H9 (cell line): Measurements from ENCODE around the gene NT5DC3. TPM values are rescaled to one million over a fixed set of nuclear protein-coding genes. Genes with fewer than 3 reads are reported as not detected.

Experiments used
- DNase-seq: peaks from one replicate; pipeline ENCODE4 v3.0.0-alpha.2; 2017
- H2AFZ ChIP-seq: one replicate; pipeline ENCODE4 v1.6.1; 2013; ENCODE audit warnings: mild to moderate bottlenecking, low read length, control low read depth, moderate library complexity
- H2AK5ac ChIP-seq: 2 replicates; pipeline ENCODE4 v1.6.1; 2013; ENCODE audit warnings: low read length, control low read depth, mixed read lengths; ENCODE audit not compliant: insufficient read length
- H2BK120ac ChIP-seq: one replicate; pipeline ENCODE4 v1.6.1; 2013; ENCODE audit warnings: low read depth, mild to moderate bottlenecking, low read length, control low read depth, inconsistent platforms; ENCODE audit not compliant: poor library complexity, severe bottlenecking
- H2BK12ac ChIP-seq: 2 replicates; pipeline ENCODE4 v1.6.1; 2013; ENCODE audit warnings: low read length, control low read depth, mixed read lengths, low read depth; ENCODE audit not compliant: insufficient read length
- H2BK15ac ChIP-seq: 2 replicates; pipeline ENCODE4 v1.6.1; 2013; ENCODE audit warnings: low read depth, low read length, control low read depth
- H2BK20ac ChIP-seq: one replicate; pipeline ENCODE4 v1.6.1; 2013; ENCODE audit warnings: low read depth, mild to moderate bottlenecking, low read length, control low read depth, inconsistent platforms; ENCODE audit not compliant: poor library complexity, severe bottlenecking
- H2BK5ac ChIP-seq: 2 replicates; pipeline ENCODE4 v1.6.1; 2013; ENCODE audit warnings: low read length, control low read depth, mixed read lengths; ENCODE audit not compliant: insufficient read length
- H3K14ac ChIP-seq: 2 replicates; pipeline ENCODE4 v1.6.1; 2013; ENCODE audit warnings: low read length, control low read depth; ENCODE audit not compliant: insufficient read depth
- H3K18ac ChIP-seq: 2 replicates; pipeline ENCODE4 v1.6.1; 2013; ENCODE audit warnings: low read depth, mild to moderate bottlenecking, mixed read lengths, low read length, control low read depth; ENCODE audit not compliant: insufficient read length
- H3K23ac ChIP-seq: 2 replicates; pipeline ENCODE4 v1.6.1; 2013; ENCODE audit warnings: low read length, control low read depth, mixed read lengths, low read depth; ENCODE audit not compliant: insufficient read length
- H3K23me2 ChIP-seq: 2 replicates; pipeline ENCODE4 v1.6.1; 2013; ENCODE audit warnings: low read depth, mild to moderate bottlenecking, mixed read lengths, low read length, control low read depth; ENCODE audit not compliant: insufficient read length, poor library complexity, severe bottlenecking
- H3K27ac ChIP-seq: 2 replicates; pipeline ENCODE4 v1.5.1; 2013; ENCODE audit warnings: low read length, control low read depth, mixed read lengths, low read depth; ENCODE audit not compliant: insufficient read length
- H3K27me3 ChIP-seq: 2 replicates; pipeline ENCODE4 v1.6.1; 2013; ENCODE audit warnings: low read length, control low read depth, inconsistent platforms; ENCODE audit not compliant: insufficient read depth
- H3K4ac ChIP-seq: 2 replicates; pipeline ENCODE4 v1.6.1; 2013; ENCODE audit warnings: low read depth, mild to moderate bottlenecking, control low read depth, inconsistent platforms, low read length, moderate library complexity
- H3K4me1 ChIP-seq: 2 replicates; pipeline ENCODE4 v1.6.1; 2013; ENCODE audit warnings: low read length, control low read depth, inconsistent platforms; ENCODE audit not compliant: insufficient read depth
- H3K4me2 ChIP-seq: 2 replicates; pipeline ENCODE4 v1.6.1; 2013; ENCODE audit warnings: low read length, control low read depth, mixed read lengths; ENCODE audit not compliant: insufficient read length, insufficient read depth
- H3K56ac ChIP-seq: 2 replicates; pipeline ENCODE4 v1.6.1; 2013; ENCODE audit warnings: low read depth, mild to moderate bottlenecking, mixed read lengths, low read length, control low read depth; ENCODE audit not compliant: insufficient read length
- H3K79me1 ChIP-seq: 2 replicates; pipeline ENCODE4 v1.6.1; 2013; ENCODE audit warnings: low read depth, mild to moderate bottlenecking, moderate library complexity, low read length, control low read depth, inconsistent platforms; ENCODE audit not compliant: insufficient read depth, poor library complexity, severe bottlenecking
- H3K79me2 ChIP-seq: 2 replicates; pipeline ENCODE4 v1.6.1; 2013; ENCODE audit warnings: low read length, control low read depth, inconsistent platforms; ENCODE audit not compliant: insufficient read depth
- H3K9ac ChIP-seq: 2 replicates; pipeline ENCODE4 v1.6.1; 2013; ENCODE audit warnings: low read length, control low read depth, mixed read lengths; ENCODE audit not compliant: insufficient read length; ENCODE audit errors: extremely low read depth
- H3K9me3 ChIP-seq: one replicate; pipeline ENCODE4 v1.6.1; 2013; ENCODE audit warnings: low read depth, low read length, inconsistent platforms; ENCODE audit not compliant: control insufficient read depth
- H3T11ph ChIP-seq: one replicate; pipeline ENCODE4 v1.6.1; 2013; ENCODE audit warnings: mild to moderate bottlenecking, low read length, control low read depth, inconsistent platforms
- H4K20me1 ChIP-seq: one replicate; pipeline ENCODE4 v1.6.1; 2013; ENCODE audit not compliant: control insufficient read depth, insufficient read length, insufficient read depth
- H4K5ac ChIP-seq: 2 replicates; pipeline ENCODE4 v1.6.1; 2013; ENCODE audit warnings: low read depth, mild to moderate bottlenecking, mixed read lengths, low read length, control low read depth; ENCODE audit not compliant: insufficient read length
- H4K8ac ChIP-seq: replicated peaks from 2 replicates; pipeline ENCODE4 v1.6.1; 2013; ENCODE audit warnings: low read length, control low read depth, mixed read lengths, low read depth; ENCODE audit not compliant: insufficient read length
- H4K91ac ChIP-seq: 2 replicates; pipeline ENCODE4 v1.6.1; 2013; ENCODE audit warnings: low read depth, mild to moderate bottlenecking, moderate library complexity, mixed read lengths, low read length, control low read depth; ENCODE audit not compliant: insufficient read length
- H3K27ac Mint-ChIP-seq, 3 experiments: 2 replicates in 2 of 3; 3 replicates in 1 of 3; pipeline ENCODE4 v1.8.0; 2020 to 2021; ENCODE audit warnings: mixed read lengths in 3 of 3, mild to moderate bottlenecking in 1 of 3, moderate library complexity in 1 of 3
- H3K27me3 Mint-ChIP-seq: 2 replicates; pipeline ENCODE4 v1.8.0; 2021; ENCODE audit warnings: low read depth, mild to moderate bottlenecking, moderate library complexity, mixed read lengths
- H3K36me3 Mint-ChIP-seq, 3 experiments: 2 replicates in 2 of 3; 3 replicates in 1 of 3; pipeline ENCODE4 v1.8.0; 2020 to 2021; ENCODE audit warnings: low read depth in 3 of 3, mixed read lengths in 3 of 3; ENCODE audit not compliant: insufficient read depth in 1 of 3
- H3K4me1 Mint-ChIP-seq, 2 experiments: 2 replicates each; pipeline ENCODE4 v1.8.0; 2020; ENCODE audit warnings: mixed read lengths in 2 of 2
- H3K4me3 Mint-ChIP-seq, 2 experiments: 2 replicates in 1 of 2; 3 replicates in 1 of 2; pipeline ENCODE4 v1.8.0; 2020 to 2021; ENCODE audit warnings: mild to moderate bottlenecking in 2 of 2, mixed read lengths in 2 of 2, moderate library complexity in 1 of 2
- H3K9me3 Mint-ChIP-seq, 2 experiments: 2 replicates in 1 of 2; 3 replicates in 1 of 2; pipeline ENCODE4 v1.8.0; 2020; ENCODE audit warnings: mild to moderate bottlenecking in 2 of 2, mixed read lengths in 2 of 2, moderate library complexity in 1 of 2
- WGBS: extraction: QIAGEN DNeasy Blood & Tissue Kit; methylation state at CpG from one replicate; pipeline ENCODE4 v1.1.7; 2013; ENCODE audit warnings: missing lambda C conversion rate, low lambda C conversion rate, mixed read lengths; ENCODE audit not compliant: insufficient read length; ENCODE audit errors: extremely low coverage; 5-methylcytosine and 5-hydroxymethylcytosine counted together
- total RNA-seq: library from RNA; stranded (reverse); gene quantifications from 2 replicates; pipeline ENCODE4 v1.2.1, GENCODE V29; 2021
- TF ChIP-seq, protein P1 (sequence below): fragments of 200-600 bp; sonication (generic); conservative IDR thresholded peaks from 3 replicates; pipeline ENCODE4 v1.8.0; 2021; ENCODE audit warnings: antibody characterized with exemption, mild to moderate bottlenecking

The NT5DC3 gene
- total RNA-seq, 1 experiment from 2014 or later = 13.6 TPM

DNA sequence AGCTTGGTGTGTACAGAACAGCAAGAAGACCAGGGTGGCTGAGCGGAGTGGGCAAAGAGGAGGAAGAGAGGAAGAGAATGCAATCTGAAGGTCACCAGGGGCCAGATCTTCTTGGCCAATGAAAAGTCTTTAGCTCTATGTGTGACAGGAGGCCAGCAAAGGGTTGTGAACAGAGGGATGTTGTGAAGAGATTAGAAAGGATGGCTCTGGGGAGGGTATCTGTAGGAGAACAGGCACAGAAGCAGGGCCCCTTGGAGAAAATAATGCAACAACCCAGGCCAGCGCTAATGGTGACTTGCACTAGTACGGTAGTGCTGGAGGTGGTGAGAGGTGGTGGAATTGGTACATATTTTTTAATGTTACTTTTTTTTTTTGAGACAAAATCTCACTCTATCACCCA is 97.2 kb downstream of the NT5DC3 start:
- Histone ChIP-seq H2BK15ac (no peak overlapping the region), H4K5ac (no peak overlapping the region), H2BK20ac (no peak overlapping the region), H2AFZ (no peak overlapping the region), H2AK5ac (no peak overlapping the region), H3K4me2 (no peak overlapping the region), H3K4ac (no peak overlapping the region), H3K23ac (no peak overlapping the region), H3K79me1 (no peaks in the 10 kb centered on the region), H2BK120ac (no peak overlapping the region), H3K14ac (no peak overlapping the region), H3K56ac (no peak overlapping the region), H4K8ac (no peak overlapping the region), H3K27ac (no peak overlapping the region), H3K18ac (no peak overlapping the region), H3K27me3 (no peaks in the 10 kb centered on the region), H3K79me2 (no peaks in the 10 kb centered on the region), H3K4me1 (no peaks in the 10 kb centered on the region), H3K9ac (no peak overlapping the region), H2BK12ac (no peak overlapping the region), H3K9me3 (no peaks in the 10 kb centered on the region), H3T11ph (no peak overlapping the region), H3K23me2 (no peaks in the 10 kb centered on the region), H4K91ac (no peak overlapping the region), H4K20me1 (no peaks in the 10 kb centered on the region), H2BK5ac (no peak overlapping the region)
- TF ChIP-seq, protein P1, sequence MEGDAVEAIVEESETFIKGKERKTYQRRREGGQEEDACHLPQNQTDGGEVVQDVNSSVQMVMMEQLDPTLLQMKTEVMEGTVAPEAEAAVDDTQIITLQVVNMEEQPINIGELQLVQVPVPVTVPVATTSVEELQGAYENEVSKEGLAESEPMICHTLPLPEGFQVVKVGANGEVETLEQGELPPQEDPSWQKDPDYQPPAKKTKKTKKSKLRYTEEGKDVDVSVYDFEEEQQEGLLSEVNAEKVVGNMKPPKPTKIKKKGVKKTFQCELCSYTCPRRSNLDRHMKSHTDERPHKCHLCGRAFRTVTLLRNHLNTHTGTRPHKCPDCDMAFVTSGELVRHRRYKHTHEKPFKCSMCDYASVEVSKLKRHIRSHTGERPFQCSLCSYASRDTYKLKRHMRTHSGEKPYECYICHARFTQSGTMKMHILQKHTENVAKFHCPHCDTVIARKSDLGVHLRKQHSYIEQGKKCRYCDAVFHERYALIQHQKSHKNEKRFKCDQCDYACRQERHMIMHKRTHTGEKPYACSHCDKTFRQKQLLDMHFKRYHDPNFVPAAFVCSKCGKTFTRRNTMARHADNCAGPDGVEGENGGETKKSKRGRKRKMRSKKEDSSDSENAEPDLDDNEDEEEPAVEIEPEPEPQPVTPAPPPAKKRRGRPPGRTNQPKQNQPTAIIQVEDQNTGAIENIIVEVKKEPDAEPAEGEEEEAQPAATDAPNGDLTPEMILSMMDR = no peak
- peaks cover 1% of the 10 kb centered on the region for H3K27me3 Mint-ChIP-seq
- peaks cover 5% of the 10 kb centered on the region in 2 experiments for H3K4me1 Mint-ChIP-seq
- H3K9me3 Mint-ChIP-seq = no peaks in the 10 kb centered on the region
- DNase-seq = no peak
- no peaks in the 10 kb centered on the region for H3K36me3 Mint-ChIP-seq
- no CpG with 5 or more reads among the region's 3 CpGs for WGBS
- no peak overlapping the region for H3K4me3 Mint-ChIP-seq
- H3K27ac Mint-ChIP-seq = no peak overlapping the region
